ENCODE measurements around the gene PITRM1.

Gene PITRM1

DNA sequence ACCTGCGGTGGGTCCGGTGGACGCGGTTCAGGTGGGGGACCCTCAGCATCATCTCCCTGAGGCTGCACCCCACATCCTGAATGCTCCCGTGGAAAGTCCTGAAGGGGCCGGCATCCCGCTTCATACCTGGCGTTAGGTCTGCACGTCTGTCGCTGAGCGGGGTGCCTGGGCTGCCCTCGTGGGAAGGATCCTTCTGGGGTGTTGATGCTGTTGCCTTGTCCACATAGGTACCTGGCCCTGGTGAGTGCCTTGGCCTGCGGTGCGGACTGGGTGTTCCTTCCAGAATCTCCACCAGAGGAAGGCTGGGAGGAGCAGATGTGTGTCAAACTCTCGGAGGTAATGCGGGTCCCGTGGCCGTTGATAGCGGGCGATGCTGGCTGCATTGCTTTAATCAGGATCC lies 67.4 kb downstream of the PITRM1 start:
- ATAC-seq (ENCODE audit: insufficient read depth, low read depth) (no peak), DNase-seq (no peak)
- H3K4me3 ChIP-seq (ENCODE audit: low read depth in 1 of 2, low read length in 2 of 2): no peak overlapping the region
- H3K4me1 ChIP-seq (ENCODE audit: insufficient read depth, low read length): no peaks in the 10 kb centered on the region
- H2AFZ ChIP-seq (ENCODE audit: low read depth, low read length): no peak overlapping the region
- no peaks in the 10 kb centered on the region for H3K27me3 ChIP-seq (ENCODE audit: insufficient read depth, low read length, poor library complexity)
- no peak overlapping the region for H3K4me2 ChIP-seq (ENCODE audit: insufficient read depth, low read length)
- peaks cover 22% of the 10 kb centered on the region for H3K79me2 ChIP-seq (ENCODE audit: insufficient read depth, low read length)
- no peaks in the 10 kb centered on the region for H3K9me3 ChIP-seq (ENCODE audit: insufficient read depth, low read length, severe bottlenecking)
- H3K9ac ChIP-seq (ENCODE audit: low read depth, low read length): no peak overlapping the region
- peaks cover 86% of the 10 kb centered on the region for H3K36me3 ChIP-seq (ENCODE audit: insufficient read depth, low read length)
- H3K27ac ChIP-seq (ENCODE audit: low read length): no peak overlapping the region
- TF ChIP-seq, protein P1, sequence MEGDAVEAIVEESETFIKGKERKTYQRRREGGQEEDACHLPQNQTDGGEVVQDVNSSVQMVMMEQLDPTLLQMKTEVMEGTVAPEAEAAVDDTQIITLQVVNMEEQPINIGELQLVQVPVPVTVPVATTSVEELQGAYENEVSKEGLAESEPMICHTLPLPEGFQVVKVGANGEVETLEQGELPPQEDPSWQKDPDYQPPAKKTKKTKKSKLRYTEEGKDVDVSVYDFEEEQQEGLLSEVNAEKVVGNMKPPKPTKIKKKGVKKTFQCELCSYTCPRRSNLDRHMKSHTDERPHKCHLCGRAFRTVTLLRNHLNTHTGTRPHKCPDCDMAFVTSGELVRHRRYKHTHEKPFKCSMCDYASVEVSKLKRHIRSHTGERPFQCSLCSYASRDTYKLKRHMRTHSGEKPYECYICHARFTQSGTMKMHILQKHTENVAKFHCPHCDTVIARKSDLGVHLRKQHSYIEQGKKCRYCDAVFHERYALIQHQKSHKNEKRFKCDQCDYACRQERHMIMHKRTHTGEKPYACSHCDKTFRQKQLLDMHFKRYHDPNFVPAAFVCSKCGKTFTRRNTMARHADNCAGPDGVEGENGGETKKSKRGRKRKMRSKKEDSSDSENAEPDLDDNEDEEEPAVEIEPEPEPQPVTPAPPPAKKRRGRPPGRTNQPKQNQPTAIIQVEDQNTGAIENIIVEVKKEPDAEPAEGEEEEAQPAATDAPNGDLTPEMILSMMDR (IDR thresholded peaks at IDR 0.05; ENCODE audit: borderline replicate concordance, extremely low read depth, low read length, poor library complexity, severe bottlenecking): no peak
- TF ChIP-seq EZH2 (IDR thresholded peaks at IDR 0.05; ENCODE audit: borderline replicate concordance, low read depth, low read length, severe bottlenecking): no peak
- peaks cover 59% of the 10 kb centered on the region for H4K20me1 ChIP-seq (ENCODE audit: insufficient read depth, low read length)

DNA sequence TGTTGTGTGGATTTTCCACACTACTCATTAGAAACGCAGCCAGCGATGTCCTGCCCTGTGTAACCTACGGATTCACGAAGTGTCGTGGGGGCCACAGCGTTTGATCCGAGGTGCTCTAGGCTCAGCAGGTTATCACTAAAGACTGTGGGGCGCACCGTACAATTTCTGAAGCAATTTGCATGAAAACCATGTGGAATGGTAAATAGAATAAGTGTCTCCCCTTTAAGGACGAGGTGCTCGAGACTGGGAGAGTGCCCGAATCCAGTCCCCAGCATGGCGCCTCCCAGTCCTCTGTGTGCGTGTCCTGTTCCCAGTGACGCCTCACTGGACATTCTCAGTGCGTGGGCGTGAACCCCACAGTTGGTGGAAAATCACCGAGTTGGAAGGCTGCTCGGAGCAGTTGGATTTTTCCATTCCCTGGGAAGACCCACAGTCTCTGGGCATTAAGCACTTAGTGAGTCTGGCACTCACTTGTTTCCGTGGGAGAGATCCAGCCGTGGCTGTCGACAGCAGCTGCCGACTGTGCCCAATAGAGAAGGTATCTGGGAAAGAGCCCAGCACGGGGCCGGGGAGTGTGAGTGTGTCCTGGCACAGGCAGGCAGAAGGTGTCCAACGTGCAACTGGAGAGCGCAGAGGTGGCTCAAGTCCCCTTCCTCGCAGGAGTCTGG lies 68.2 kb downstream of the PITRM1 start:
- H3K36me3 ChIP-seq (ENCODE audit: insufficient read depth, low read length): peaks cover 88% of the 10 kb centered on the region
- H3K4me2 ChIP-seq (ENCODE audit: insufficient read depth, low read length): no peak overlapping the region
- no peaks in the 10 kb centered on the region for H3K27me3 ChIP-seq (ENCODE audit: insufficient read depth, low read length, poor library complexity)
- no peak for DNase-seq
- H4K20me1 ChIP-seq (ENCODE audit: insufficient read depth, low read length): peaks cover 63% of the 10 kb centered on the region
- TF ChIP-seq, protein P1 (IDR thresholded peaks at IDR 0.05; ENCODE audit: borderline replicate concordance, extremely low read depth, low read length, poor library complexity, severe bottlenecking): no peak
- TF ChIP-seq EZH2 (IDR thresholded peaks at IDR 0.05; ENCODE audit: borderline replicate concordance, low read depth, low read length, severe bottlenecking): no peak
- no peaks in the 10 kb centered on the region for H3K4me1 ChIP-seq (ENCODE audit: insufficient read depth, low read length)
- no peak overlapping the region for H2AFZ ChIP-seq (ENCODE audit: low read depth, low read length)
- no peak for ATAC-seq (ENCODE audit: insufficient read depth, low read depth)
- no peak overlapping the region for H3K27ac ChIP-seq (ENCODE audit: low read length)
- H3K9me3 ChIP-seq (ENCODE audit: insufficient read depth, low read length, severe bottlenecking): no peaks in the 10 kb centered on the region
- H3K79me2 ChIP-seq (ENCODE audit: insufficient read depth, low read length): peaks cover 29% of the 10 kb centered on the region
- H3K9ac ChIP-seq (ENCODE audit: low read depth, low read length): no peak overlapping the region
- no peak overlapping the region for H3K4me3 ChIP-seq (ENCODE audit: low read depth in 1 of 2, low read length in 2 of 2)

DNA sequence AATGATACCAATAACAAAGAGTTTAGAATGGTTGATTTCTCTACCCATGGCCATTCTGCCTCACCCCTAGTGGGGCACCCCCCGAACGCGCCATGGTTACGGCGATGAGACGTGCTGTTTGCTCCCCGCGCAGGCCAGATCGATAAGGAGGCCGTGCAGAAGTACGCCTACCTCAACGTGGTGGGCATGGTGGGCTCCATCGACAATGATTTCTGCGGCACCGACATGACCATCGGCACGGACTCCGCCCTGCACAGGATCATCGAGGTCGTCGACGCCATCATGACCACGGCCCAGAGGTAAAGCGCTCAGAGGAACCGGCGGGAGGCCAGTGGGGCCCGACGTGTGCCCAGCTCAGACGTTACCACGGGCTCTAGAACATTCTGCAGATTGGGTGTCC lies 68.9 kb downstream of the PITRM1 start:
- Histone ChIP-seq H3K27me3 (ENCODE audit: insufficient read depth, low read length, poor library complexity) (no peaks in the 10 kb centered on the region), H3K4me3 (ENCODE audit: low read depth in 1 of 2, low read length in 2 of 2) (no peak overlapping the region), H3K9ac (ENCODE audit: low read depth, low read length) (no peak overlapping the region), H3K36me3 (ENCODE audit: insufficient read depth, low read length) (peaks cover 88% of the 10 kb centered on the region), H3K9me3 (ENCODE audit: insufficient read depth, low read length, severe bottlenecking) (no peaks in the 10 kb centered on the region), H3K27ac (ENCODE audit: low read length) (no peak overlapping the region), H3K4me1 (ENCODE audit: insufficient read depth, low read length) (no peaks in the 10 kb centered on the region), H2AFZ (ENCODE audit: low read depth, low read length) (no peak overlapping the region), H4K20me1 (ENCODE audit: insufficient read depth, low read length) (peaks cover 65% of the 10 kb centered on the region), H3K4me2 (ENCODE audit: insufficient read depth, low read length) (no peak overlapping the region), H3K79me2 (ENCODE audit: insufficient read depth, low read length) (peaks cover 37% of the 10 kb centered on the region)
- DNase-seq: no peak
- ATAC-seq (ENCODE audit: insufficient read depth, low read depth): no peak
- no peak for TF ChIP-seq EZH2 (IDR thresholded peaks at IDR 0.05; ENCODE audit: borderline replicate concordance, low read depth, low read length, severe bottlenecking)
- TF ChIP-seq, protein P1 (IDR thresholded peaks at IDR 0.05; ENCODE audit: borderline replicate concordance, extremely low read depth, low read length, poor library complexity, severe bottlenecking): no peak

Measured in DND-41 (cell line).